HEK293 (cell line): ENCODE data around the gene AP1G2.
A peak's percentile ranks its signal among the peaks of the same experiment; 100 is the strongest.

Experiments used
- CTCF ChIA-PET: fragments of 350-600 bp; formaldehyde crosslinking; extraction: SDS; loops from one replicate; lab custom pipeline; 2021; ENCODE audit warnings: antibody characterized with exemption; lab: Yijun Ruan, JAX
- POLR2A ChIA-PET: fragments of 300-600 bp; formaldehyde crosslinking; extraction: SDS; loops from one replicate; lab custom pipeline; 2020; ENCODE audit warnings: antibody characterized with exemption, inconsistent platforms; lab: Yijun Ruan, JAX
- H3K27ac ChIP-seq: fragments of 200-500 bp; sonication (Bioruptor generic); 2 replicates; pipeline ENCODE4 v1.5.1; 2014; ENCODE audit warnings: low read depth, low read length, control low read depth, inconsistent platforms; ENCODE audit errors: extremely low read depth
- H3K36me3 ChIP-seq, 2 experiments: fragments of 200-500 bp in 1 of 2; sonication (Bioruptor generic) in 1 of 2; 1 replicate in 1 of 2; 2 replicates in 1 of 2; pipeline ENCODE4 v1.5.1; 2014 to 2017; ENCODE audit warnings: inconsistent platforms in 2 of 2, low read length in 2 of 2; ENCODE audit not compliant: control insufficient read depth in 2 of 2, insufficient read depth in 1 of 2
- H3K4me1 ChIP-seq: fragments of 200-500 bp; sonication (Bioruptor generic); 2 replicates; pipeline ENCODE4 v1.5.1; 2014; ENCODE audit warnings: mild to moderate bottlenecking, low read length, inconsistent platforms; ENCODE audit not compliant: control insufficient read depth, insufficient read depth
- H3K4me3 ChIP-seq: 2 replicates; pipeline ENCODE4 v1.5.1; 2011; ENCODE audit warnings: low read depth, mild to moderate bottlenecking, control low read depth, low read length, moderate library complexity
- H3K9me3 ChIP-seq: fragments of 200-500 bp; sonication (Bioruptor generic); 2 replicates; pipeline ENCODE4 v1.5.1; 2014; ENCODE audit warnings: low read depth, low read length, inconsistent platforms; ENCODE audit not compliant: control insufficient read depth, insufficient read depth
- EGR2 ChIP-seq: fragments of 450-650 bp; formaldehyde crosslinking; IDR thresholded peaks from 2 replicates; pipeline ENCODE4 v1.5.1; 2016; ENCODE audit warnings: low read depth, missing biosample characterization, missing genetic modification characterization
- GLIS1 ChIP-seq: fragments of 450-650 bp; formaldehyde crosslinking; IDR thresholded peaks from 2 replicates; pipeline ENCODE4 v1.5.1; 2016; ENCODE audit warnings: missing biosample characterization, missing genetic modification characterization
- KLF1 ChIP-seq: fragments of 450-650 bp; formaldehyde crosslinking; IDR thresholded peaks from 2 replicates; pipeline ENCODE4 v1.5.1; 2016; ENCODE audit warnings: missing biosample characterization, missing genetic modification characterization
- KLF10 ChIP-seq: fragments of 450-650 bp; IDR thresholded peaks from 2 replicates; pipeline ENCODE4 v1.5.1; 2018; ENCODE audit warnings: missing biosample characterization, mild to moderate bottlenecking, missing genetic modification characterization
- KLF16 ChIP-seq: fragments of 450-650 bp; formaldehyde crosslinking; IDR thresholded peaks from 2 replicates; pipeline ENCODE4 v1.5.1; 2017; ENCODE audit warnings: missing biosample characterization, missing genetic modification characterization
- PATZ1 ChIP-seq: fragments of 450-650 bp; formaldehyde crosslinking; IDR thresholded peaks from 2 replicates; pipeline ENCODE4 v1.5.1; 2016; ENCODE audit warnings: missing biosample characterization, missing genetic modification characterization
- PRDM10 ChIP-seq: fragments of 450-650 bp; formaldehyde crosslinking; IDR thresholded peaks from 2 replicates; pipeline ENCODE4 v1.5.1; 2016; ENCODE audit warnings: missing biosample characterization, missing genetic modification characterization
- PRDM4 ChIP-seq: fragments of 450-650 bp; formaldehyde crosslinking; IDR thresholded peaks from 2 replicates; pipeline ENCODE4 v1.5.1; 2017; ENCODE audit warnings: missing biosample characterization, missing genetic modification characterization
- SETDB1 ChIP-seq: IDR thresholded peaks from one replicate; pipeline ENCODE4 v1.6.1; 2017; ENCODE audit warnings: mild to moderate bottlenecking, low read length, moderate library complexity, mixed read lengths; ENCODE audit not compliant: insufficient read length
- SP2 ChIP-seq: fragments of 450-650 bp; formaldehyde crosslinking; IDR thresholded peaks from 2 replicates; pipeline ENCODE4 v1.5.1; 2016; ENCODE audit warnings: missing biosample characterization, missing genetic modification characterization
- SP7 ChIP-seq: fragments of 450-650 bp; formaldehyde crosslinking; IDR thresholded peaks from 2 replicates; pipeline ENCODE4 v1.5.1; 2016; ENCODE audit warnings: missing biosample characterization, missing genetic modification characterization
- ZFHX2 ChIP-seq: fragments of 450-650 bp; formaldehyde crosslinking; conservative IDR thresholded peaks from 2 replicates; pipeline ENCODE4 v1.5.1; 2016; ENCODE audit warnings: missing biosample characterization, missing genetic modification characterization
- ZNF10 ChIP-seq: fragments of 450-650 bp; formaldehyde crosslinking; IDR thresholded peaks from 2 replicates; pipeline ENCODE4 v1.5.1; 2017; ENCODE audit warnings: missing biosample characterization, missing genetic modification characterization
- ZNF19 ChIP-seq: fragments of 450-650 bp; formaldehyde crosslinking; IDR thresholded peaks from 2 replicates; pipeline ENCODE4; 2016; ENCODE audit warnings: missing biosample characterization, missing genetic modification characterization, low read depth
- ZNF274 ChIP-seq, 2 experiments: fragments of 200-500 bp in 1 of 2; fragments of 450-650 bp in 1 of 2; sonication (Bioruptor generic) in 1 of 2; formaldehyde crosslinking in 1 of 2; IDR thresholded peaks; 2 replicates each; pipeline versions ENCODE4 v1.5.1 to v1.6.1; 2014 to 2016; ENCODE audit warnings: borderline replicate concordance in 1 of 2, inconsistent platforms in 1 of 2, low read length in 1 of 2, missing biosample characterization in 1 of 2, missing genetic modification characterization in 1 of 2
- ZNF394 ChIP-seq: fragments of 450-650 bp; formaldehyde crosslinking; IDR thresholded peaks from 2 replicates; pipeline ENCODE4 v1.5.1; 2016; ENCODE audit warnings: missing biosample characterization, missing genetic modification characterization, mild to moderate bottlenecking, moderate library complexity, borderline replicate concordance
- ZNF398 ChIP-seq: fragments of 450-650 bp; formaldehyde crosslinking; IDR thresholded peaks from 2 replicates; pipeline ENCODE4 v1.5.1; 2017; ENCODE audit warnings: missing biosample characterization, missing genetic modification characterization
- ZNF548 ChIP-seq: fragments of 450-650 bp; formaldehyde crosslinking; IDR thresholded peaks from 2 replicates; pipeline ENCODE4 v1.5.1; 2016; ENCODE audit warnings: missing biosample characterization, missing genetic modification characterization
- ZNF571 ChIP-seq: fragments of 450-650 bp; formaldehyde crosslinking; IDR thresholded peaks from 2 replicates; pipeline ENCODE4 v1.5.0; 2017; ENCODE audit warnings: missing biosample characterization, missing genetic modification characterization
- ZNF626 ChIP-seq: fragments of 450-650 bp; sonication (Bioruptor Pico); formaldehyde crosslinking; IDR thresholded peaks from 2 replicates; pipeline ENCODE4 v1.5.1; 2018; ENCODE audit warnings: missing biosample characterization, missing genetic modification characterization, inconsistent platforms
- ZNF654 ChIP-seq: fragments of 450-650 bp; formaldehyde crosslinking; IDR thresholded peaks from 2 replicates; pipeline ENCODE4 v1.5.1; 2016; ENCODE audit warnings: low read depth, missing biosample characterization, missing genetic modification characterization
- ZNF664 ChIP-seq: fragments of 450-650 bp; formaldehyde crosslinking; IDR thresholded peaks from 2 replicates; pipeline ENCODE4 v1.5.1; 2016; ENCODE audit warnings: missing biosample characterization, missing genetic modification characterization
- ZNF76 ChIP-seq: fragments of 450-650 bp; formaldehyde crosslinking; IDR thresholded peaks from 2 replicates; pipeline ENCODE4; 2016; ENCODE audit warnings: low read depth, missing biosample characterization, missing genetic modification characterization, borderline replicate concordance
- ZNF776 ChIP-seq: fragments of 450-650 bp; formaldehyde crosslinking; IDR thresholded peaks from 2 replicates; pipeline ENCODE4 v1.5.0; 2017; ENCODE audit warnings: missing biosample characterization, missing genetic modification characterization, borderline replicate concordance
- ZSCAN23 ChIP-seq: fragments of 450-650 bp; formaldehyde crosslinking; IDR thresholded peaks from 2 replicates; pipeline ENCODE4 v1.5.1; 2016; ENCODE audit warnings: missing biosample characterization, missing genetic modification characterization
- ZSCAN30 ChIP-seq: fragments of 450-650 bp; IDR thresholded peaks from 2 replicates; pipeline ENCODE4 v1.5.1; 2018; ENCODE audit warnings: missing biosample characterization, mild to moderate bottlenecking, missing genetic modification characterization, moderate library complexity
- ZXDB ChIP-seq: fragments of 450-650 bp; formaldehyde crosslinking; IDR thresholded peaks from 2 replicates; pipeline ENCODE4 v1.5.1; 2016; ENCODE audit warnings: missing biosample characterization, missing genetic modification characterization

AP1G2 gene

GRCh38 chr14:23550812-23551265 is 16.8 kb downstream of the AP1G2 start:
- peaks cover 9% of the 10 kb centered on the region; the same call in 1 of the 2 replicates for H3K4me1 ChIP-seq
- H3K4me3 ChIP-seq, result peak overlapping the region; percentile 69
- no peaks in the 10 kb centered on the region for H3K9me3 ChIP-seq
- H3K36me3 ChIP-seq, result no peaks in the 10 kb centered on the region
- CTCF ChIA-PET, result no interaction called here
- H3K27ac ChIP-seq, result peak overlapping the region; percentile 74
- POLR2A ChIA-PET, result interaction anchor here (0.6 to 1.4 kb wide), 2 partner anchors 11 to 71 kb away, joined by 3 to 5 read pairs; no protein-coding TSS in a partner anchor
- no peak for TF ChIP-seq ZNF626 (tag by site-specific recombination)
- TF ChIP-seq ZNF398, result peak; percentile 73
- TF ChIP-seq ZSCAN23, result no peak
- TF ChIP-seq SP7 (tag by site-specific recombination), result no peak
- TF ChIP-seq ZSCAN30 (tag by site-specific recombination), result no peak
- no peak for TF ChIP-seq PRDM4 (tag by site-specific recombination)
- no peak for TF ChIP-seq ZNF654 (tag by site-specific recombination)
- no peak for TF ChIP-seq ZNF548 (tag by site-specific recombination)
- 0 out of 2 replicates have a peak, but pooled peaks have one; percentile 10 for TF ChIP-seq ZXDB (tag by site-specific recombination)
- TF ChIP-seq SETDB1, result no peak
- TF ChIP-seq ZNF571, result no peak
- TF ChIP-seq GLIS1, result peak; percentile 5; the same call in 1 of the 2 replicates
- no peak for TF ChIP-seq ZNF776 (tag by site-specific recombination)
- peak; percentile 85 for TF ChIP-seq ZFHX2 (tag by site-specific recombination)
- 0 out of 2 replicates have a peak, but pooled peaks have one; percentile 21 for TF ChIP-seq ZNF76
- TF ChIP-seq PRDM10 (tag by site-specific recombination), result peak; percentile 56
- no peak for TF ChIP-seq SP2 (tag by site-specific recombination)
- TF ChIP-seq ZNF274 (IDR thresholded peaks at IDR 0.05; ENCODE audit: low read length), result no peak
- TF ChIP-seq ZNF274 (tag by site-specific recombination; IDR thresholded peaks at IDR 0.05; ENCODE audit: borderline replicate concordance), result no peak
- TF ChIP-seq ZNF19, result no peak
- TF ChIP-seq EGR2, result peak; percentile 86
- TF ChIP-seq ZNF394 (tag by site-specific recombination), result peak; percentile 18; the same call in 1 of the 2 replicates
- TF ChIP-seq ZNF10, result no peak
- TF ChIP-seq KLF10 (tag by site-specific recombination), result no peak
- peak; percentile 52; the same call in 1 of the 2 replicates for TF ChIP-seq KLF16
- no peak for TF ChIP-seq ZNF664 (tag by site-specific recombination)
- TF ChIP-seq PATZ1 (tag by site-specific recombination), result 0 out of 2 replicates have a peak, but pooled peaks have one; percentile 11
- TF ChIP-seq KLF1 (tag by site-specific recombination), result peak; percentile 6; the same call in 1 of the 2 replicates
